ENCODE data around the gene ZBTB8B.
"Not testable (repeated sequence)": the region's sequence is repeated elsewhere in the genome, so short reads cannot be mapped to it uniquely, and the experiment has no call there.

ZBTB8B gene

GRCh38 chr1:32464716-32465577, at the start of gene ZBTB8B:
ZBTB8B (plus strand) TSS chr1:32465072; CDS start chr1:32470625, 5,553 bp downstream.
- DNase-seq (ENCODE audit: low read depth in 3 of 3, low spot score in 1 of 3): peak in 1 of 3 donors; percentile 18

GRCh38 chr1:32421775-32422174, 43.1 kb upstream of the ZBTB8B start:
- DNase-seq (ENCODE audit: low read depth in 3 of 3, low spot score in 1 of 3): no peak

GRCh38 chr1:32426489-32427255, 38.2 kb upstream of the ZBTB8B start:
- no peak for DNase-seq (ENCODE audit: low read depth in 3 of 3, low spot score in 1 of 3)

GRCh38 chr1:32427264-32427963, 37.5 kb upstream of the ZBTB8B start:
- DNase-seq (ENCODE audit: low read depth in 3 of 3, low spot score in 1 of 3): no peak

DNA sequence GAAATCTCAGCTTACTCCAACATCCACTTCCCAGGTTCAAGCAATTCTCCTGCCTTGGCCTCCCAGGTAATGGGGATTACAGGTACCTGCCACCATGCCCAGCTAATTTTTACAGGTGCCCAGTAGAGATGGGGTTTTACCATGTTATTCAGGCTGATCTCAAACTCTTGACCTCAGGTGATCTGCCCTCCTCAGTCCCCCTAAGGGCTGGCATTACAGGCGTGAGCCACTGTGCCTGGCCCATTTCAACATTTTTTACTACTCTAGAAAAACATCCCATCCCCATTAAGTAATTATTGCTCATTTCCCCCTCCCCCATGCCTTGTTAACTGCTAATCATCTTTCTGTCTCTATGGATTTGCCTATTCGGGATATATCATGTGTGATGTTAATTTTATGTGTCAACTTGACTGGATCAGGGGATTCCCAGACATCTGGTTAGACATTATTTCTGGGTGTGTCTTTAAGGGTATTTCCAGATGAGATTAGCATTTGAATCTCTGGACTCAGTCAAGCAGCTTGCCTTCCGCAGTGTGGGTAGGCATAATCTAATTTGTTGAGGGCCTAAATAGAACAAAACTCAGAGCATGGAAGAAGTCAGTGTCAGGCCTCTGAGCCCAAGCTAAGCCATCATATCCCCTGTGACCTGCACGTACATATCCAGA, 33.0 kb upstream of the ZBTB8B start:
- no peak for DNase-seq (ENCODE audit: low read depth in 3 of 3, low spot score in 1 of 3)

DNA sequence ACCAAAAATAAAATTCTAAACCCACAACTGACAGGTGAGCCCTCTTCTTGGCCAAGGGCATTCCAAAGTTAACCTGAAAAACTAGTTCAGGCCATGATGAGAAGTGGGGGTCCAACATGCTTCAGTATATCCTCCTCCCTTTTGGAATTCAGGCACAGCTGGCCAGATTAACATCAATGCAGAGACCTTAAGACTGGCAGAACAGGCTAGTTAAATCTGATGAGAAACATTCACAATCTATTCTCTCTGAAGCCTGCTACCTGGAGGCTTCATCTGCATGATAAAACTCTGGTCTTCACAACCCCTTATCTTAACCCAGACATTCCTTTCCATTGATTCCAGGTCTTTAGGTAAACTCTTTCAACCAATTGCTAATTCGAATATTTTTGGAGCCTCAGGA, 26.7 kb upstream of the ZBTB8B start:
- no peak for DNase-seq (ENCODE audit: low read depth in 3 of 3, low spot score in 1 of 3)

DNA sequence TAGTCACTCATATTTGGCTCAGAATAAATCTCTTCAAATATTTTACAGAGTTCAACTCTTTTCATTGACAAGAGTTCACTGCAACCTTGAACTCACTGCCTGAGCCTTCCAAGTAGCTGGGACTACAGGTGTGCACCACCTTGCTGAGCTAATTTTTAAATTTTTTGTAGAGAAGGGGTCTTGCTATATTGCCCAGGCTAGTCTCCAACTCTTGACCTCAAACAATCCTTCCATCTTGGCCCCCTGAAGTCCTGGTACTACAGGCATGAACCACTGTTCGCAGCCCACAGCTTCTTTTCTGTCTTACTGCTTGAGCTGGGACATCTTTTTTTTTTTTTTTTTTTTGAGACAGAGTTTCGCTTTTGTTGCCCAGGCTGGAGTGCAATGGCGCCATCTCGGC, 26.1 kb upstream of the ZBTB8B start:
- DNase-seq (ENCODE audit: low read depth in 3 of 3, low spot score in 1 of 3): not testable (repeated sequence)

DNA sequence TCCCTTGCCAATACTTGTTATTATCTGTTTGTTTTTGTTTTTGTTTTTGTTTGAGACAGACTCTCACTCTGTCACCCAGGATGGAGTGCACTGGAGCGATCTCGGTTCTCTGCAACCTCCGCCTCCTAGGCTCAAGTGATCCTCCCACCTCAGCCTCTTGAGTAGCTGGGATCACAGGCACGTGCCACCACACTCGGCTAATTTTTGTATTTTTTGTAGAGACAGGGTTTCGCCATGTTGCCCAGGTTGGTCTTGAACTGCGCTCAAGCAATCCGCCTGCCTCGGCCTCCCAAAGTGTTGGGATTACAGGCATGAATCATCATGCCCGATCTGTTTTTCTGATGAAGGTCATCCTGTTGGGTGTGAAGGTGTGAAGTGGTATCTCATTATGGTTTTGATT, 23.4 kb upstream of the ZBTB8B start:
- DNase-seq (ENCODE audit: low read depth in 3 of 3, low spot score in 1 of 3): not testable (repeated sequence)

DNA sequence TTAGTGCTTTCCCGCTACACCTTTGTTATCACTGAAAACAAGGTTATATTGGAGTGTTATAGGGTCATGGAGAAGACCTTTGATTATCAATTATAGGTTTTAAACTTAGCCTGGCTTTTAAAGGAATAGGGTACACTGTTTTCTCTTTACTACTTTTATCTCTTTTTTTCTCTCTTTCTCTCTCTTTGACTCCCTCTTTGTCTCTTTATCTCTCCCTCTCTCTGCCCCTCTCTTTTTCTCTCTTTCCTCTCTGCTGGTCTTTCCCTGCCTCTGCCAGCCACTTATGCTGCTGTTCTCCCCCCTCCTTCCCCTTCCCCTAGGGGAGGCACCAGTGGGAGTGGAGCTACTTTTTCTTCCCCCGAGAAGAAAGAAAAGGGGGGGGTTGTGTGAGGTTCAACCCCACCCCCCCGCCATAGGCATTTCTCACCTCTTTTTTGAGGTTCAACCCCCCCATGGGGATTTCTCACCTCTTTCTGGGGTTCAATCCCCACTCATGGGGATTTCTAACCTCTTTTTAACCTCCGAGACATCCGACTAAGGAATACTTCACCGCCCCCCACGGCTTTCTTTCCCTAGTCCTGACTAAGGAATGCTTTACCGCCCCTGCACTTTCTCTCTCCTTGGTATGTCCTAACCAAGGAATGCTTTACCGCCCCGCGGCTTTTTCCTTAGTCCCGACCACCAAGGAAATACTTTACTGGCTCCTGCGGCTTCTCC, 17.2 kb upstream of the ZBTB8B start:
- no peak for DNase-seq (ENCODE audit: low read depth in 3 of 3, low spot score in 1 of 3)

DNA sequence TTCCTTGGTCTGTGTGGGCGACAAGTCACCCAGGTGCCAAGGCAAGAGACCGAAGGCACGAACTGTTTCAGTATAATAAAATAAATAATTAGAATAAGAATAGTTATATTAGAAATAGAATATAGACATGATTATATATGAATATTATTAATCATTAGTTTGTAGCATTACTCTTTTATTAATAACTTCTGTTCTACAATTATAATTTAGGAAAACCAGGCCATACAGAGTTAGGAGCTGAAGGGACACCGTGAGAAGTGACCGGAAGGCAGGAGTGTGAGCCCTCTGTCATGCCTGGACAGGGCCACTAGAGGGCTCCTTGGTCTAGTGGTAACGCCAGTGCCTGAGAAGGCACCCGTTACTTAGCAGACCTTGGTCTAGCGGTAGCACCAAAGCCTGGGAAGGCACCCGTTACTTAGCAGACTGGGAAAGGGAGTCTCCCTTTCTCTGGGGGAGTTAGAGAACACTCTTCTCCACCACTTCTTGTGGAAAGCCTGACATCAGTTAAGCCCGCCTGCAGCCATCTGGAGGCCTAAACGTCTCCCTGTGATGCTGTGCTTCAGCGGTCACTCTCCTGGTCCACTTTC, 16.6 kb upstream of the ZBTB8B start:
- peak in 1 of 3 donors; percentile 18 for DNase-seq (ENCODE audit: low read depth in 3 of 3, low spot score in 1 of 3)

GRCh38 chr1:32448773-32449456, 16.0 kb upstream of the ZBTB8B start:
- no peak for DNase-seq (ENCODE audit: low read depth in 3 of 3, low spot score in 1 of 3)

GRCh38 chr1:32449457-32449831, 15.4 kb upstream of the ZBTB8B start:
- DNase-seq (ENCODE audit: low read depth in 3 of 3, low spot score in 1 of 3): not testable (repeated sequence)

GRCh38 chr1:32454726-32455125, 10.1 kb upstream of the ZBTB8B start:
- DNase-seq (ENCODE audit: low read depth in 3 of 3, low spot score in 1 of 3): no peak

DNA sequence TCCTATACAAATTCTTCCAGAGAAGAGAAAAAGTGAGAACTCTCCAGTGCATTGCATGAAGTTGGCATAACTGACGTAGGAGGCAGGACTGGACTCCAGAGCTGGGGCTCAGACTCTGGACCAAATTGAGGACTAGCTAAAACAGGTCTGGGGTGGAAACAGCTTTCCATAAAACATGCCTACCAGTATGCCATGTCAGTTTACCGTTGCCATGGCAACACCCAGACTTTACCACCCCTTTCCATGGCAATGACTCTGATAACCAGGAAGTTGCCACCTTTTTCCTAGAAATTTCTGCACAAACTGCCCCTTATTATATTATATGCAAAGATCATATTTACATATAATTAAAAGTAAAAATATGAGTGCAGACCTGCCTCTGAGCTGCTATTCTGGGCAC, 8.9 kb upstream of the ZBTB8B start:
- DNase-seq (ENCODE audit: low read depth in 3 of 3, low spot score in 1 of 3): no peak

DNA sequence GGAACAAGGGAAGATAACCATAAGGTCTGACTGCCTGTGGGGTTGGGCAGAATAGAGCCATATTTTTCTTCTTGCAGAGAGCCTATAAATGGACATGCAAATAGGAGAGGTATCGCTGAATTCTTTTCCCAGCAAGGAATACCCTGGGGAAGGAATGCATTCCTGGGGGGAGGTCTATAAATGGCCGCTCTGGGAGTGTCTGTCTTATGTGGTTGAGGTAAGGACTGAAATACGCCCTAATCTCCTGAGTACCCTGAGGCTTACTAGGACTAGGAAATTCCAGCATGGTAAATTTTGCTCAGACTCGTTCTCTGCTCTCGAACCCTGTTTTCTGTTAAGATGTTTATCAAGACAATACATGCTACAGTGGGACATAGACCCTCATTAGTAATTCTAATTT, 6.1 kb upstream of the ZBTB8B start:
- not testable (repeated sequence) for DNase-seq (ENCODE audit: low read depth in 3 of 3, low spot score in 1 of 3)

DNA sequence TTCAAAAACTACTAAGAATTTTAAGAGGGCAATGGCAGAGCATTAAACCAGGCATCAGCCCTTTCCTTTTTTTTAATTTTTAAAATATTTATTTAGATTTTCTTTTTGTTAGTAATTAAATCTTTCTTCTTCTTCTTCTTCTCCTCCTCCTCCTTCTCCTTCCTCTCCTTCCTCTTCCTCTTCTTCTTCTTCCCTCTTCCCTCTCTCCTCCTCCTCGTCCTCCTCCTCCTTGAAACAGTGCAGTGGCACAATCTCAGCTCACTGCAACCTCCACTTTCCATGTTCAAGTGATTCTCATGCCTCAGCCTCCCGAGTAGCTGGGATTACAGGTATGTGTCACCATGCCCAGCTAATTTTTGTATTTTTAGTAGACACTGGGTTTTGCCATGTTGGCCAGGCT, 1.9 kb upstream of the ZBTB8B start:
- DNase-seq (ENCODE audit: low read depth in 3 of 3, low spot score in 1 of 3): not testable (repeated sequence)

GRCh38 chr1:32464191-32464715, 619 bp upstream of the ZBTB8B start:
- DNase-seq (ENCODE audit: low read depth in 3 of 3, low spot score in 1 of 3): no peak

- no peak for DNase-seq (ENCODE audit: low read depth in 3 of 3, low spot score in 1 of 3)
These were observed 684 bp downstream of the ZBTB8B start for GRCh38 chr1:32465578-32465933.

GRCh38 chr1:32466761-32467160, 1.9 kb downstream of the ZBTB8B start:
- DNase-seq (ENCODE audit: low read depth in 3 of 3, low spot score in 1 of 3): no peak
